Measurements from ENCODE around the gene MAN1B1. TPM values are rescaled to one million over a fixed set of nuclear protein-coding genes. Genes with fewer than 3 reads are reported as not detected.

MAN1B1 gene
- total and polyA plus RNA-seq, 8 donors, result 22.0 to 86.0 (median 28.4) TPM

DNA sequence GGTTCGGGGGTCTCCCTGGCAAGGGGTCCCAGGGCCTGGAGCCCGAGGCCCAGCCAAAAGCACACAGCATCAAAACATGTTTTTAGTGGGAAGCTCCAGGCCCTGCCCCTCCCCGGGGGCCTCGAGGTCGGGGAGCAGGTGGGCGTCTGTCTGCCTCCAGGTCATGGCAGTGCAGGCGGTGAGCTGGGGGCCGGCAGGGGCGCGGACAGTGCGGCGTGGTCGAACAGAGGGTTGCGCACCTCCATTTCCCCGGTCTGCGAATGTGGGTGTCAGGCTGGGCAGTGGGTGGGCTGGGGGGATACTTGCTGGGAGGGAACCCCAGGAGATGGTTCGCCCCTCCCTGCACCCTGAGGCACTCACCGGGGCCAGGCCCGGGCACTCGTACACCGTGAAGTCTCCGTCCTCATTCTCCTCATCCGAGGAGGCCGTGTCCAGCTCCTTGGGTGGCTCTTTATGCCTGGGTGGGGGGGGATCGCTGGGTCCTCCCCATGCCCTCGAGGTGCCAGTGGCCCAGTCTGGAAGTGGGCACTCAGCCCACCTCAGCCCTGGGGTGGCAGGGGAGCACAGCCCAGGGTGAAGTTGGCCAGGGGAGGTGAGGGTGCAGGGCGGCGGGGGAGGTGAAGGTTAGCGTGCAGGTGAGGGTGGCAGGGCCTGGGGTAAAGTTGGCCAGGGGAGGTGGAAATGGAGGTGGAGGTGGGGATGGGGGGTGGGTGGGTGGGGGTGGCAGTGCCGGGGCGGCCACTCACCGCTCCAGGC lies 47.0 kb upstream of the MAN1B1 start:
- Histone ChIP-seq H3K27ac (no peak overlapping the region), H3K36me3 (peaks cover 0 to 7% (median 0%) of the 10 kb centered on the region in 3 donors), H3K27me3 (no peaks in the 10 kb centered on the region), H3K9me3 (no peaks in the 10 kb centered on the region), H3K4me3 (no peak overlapping the region), H3K4me1 (peaks cover under 1 to 11% (median 5%) of the 10 kb centered on the region in 3 donors)
- 89 to 90% methylated on average over 28 to 32 of the region's 32 CpGs for WGBS, 2 donors
- ATAC-seq (no peak), DNase-seq (no peak), FAIRE-seq (no peak)
- TF ChIP-seq, protein P1, sequence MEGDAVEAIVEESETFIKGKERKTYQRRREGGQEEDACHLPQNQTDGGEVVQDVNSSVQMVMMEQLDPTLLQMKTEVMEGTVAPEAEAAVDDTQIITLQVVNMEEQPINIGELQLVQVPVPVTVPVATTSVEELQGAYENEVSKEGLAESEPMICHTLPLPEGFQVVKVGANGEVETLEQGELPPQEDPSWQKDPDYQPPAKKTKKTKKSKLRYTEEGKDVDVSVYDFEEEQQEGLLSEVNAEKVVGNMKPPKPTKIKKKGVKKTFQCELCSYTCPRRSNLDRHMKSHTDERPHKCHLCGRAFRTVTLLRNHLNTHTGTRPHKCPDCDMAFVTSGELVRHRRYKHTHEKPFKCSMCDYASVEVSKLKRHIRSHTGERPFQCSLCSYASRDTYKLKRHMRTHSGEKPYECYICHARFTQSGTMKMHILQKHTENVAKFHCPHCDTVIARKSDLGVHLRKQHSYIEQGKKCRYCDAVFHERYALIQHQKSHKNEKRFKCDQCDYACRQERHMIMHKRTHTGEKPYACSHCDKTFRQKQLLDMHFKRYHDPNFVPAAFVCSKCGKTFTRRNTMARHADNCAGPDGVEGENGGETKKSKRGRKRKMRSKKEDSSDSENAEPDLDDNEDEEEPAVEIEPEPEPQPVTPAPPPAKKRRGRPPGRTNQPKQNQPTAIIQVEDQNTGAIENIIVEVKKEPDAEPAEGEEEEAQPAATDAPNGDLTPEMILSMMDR (IDR thresholded peaks at IDR 0.05), result no peak
- intact Hi-C loops (cut with DNase I), result loop anchor here in 2 of 3 donors (5.0 kb wide), 2 partner anchors 92 to 252 kb away; partner anchors contain the start of gene C8G (in 1 of the 2)

- H3K27me3 ChIP-seq, result no peaks in the 10 kb centered on the region
- FAIRE-seq (no peak), DNase-seq (no peak), ATAC-seq (no peak)
- intact Hi-C loops (cut with DNase I), result no loop called here
- no peak overlapping the region for H3K27ac ChIP-seq
- H3K4me1 ChIP-seq, result peaks cover 4 to 16% (median 5%) of the 10 kb centered on the region in 3 donors
- TF ChIP-seq, protein P1 (IDR thresholded peaks at IDR 0.05), result no peak
- H3K9me3 ChIP-seq, result no peaks in the 10 kb centered on the region
- H3K36me3 ChIP-seq, result peaks cover 0 to 7% (median 0%) of the 10 kb centered on the region in 3 donors
- 88 to 92% methylated on average over 23 of the region's 23 CpGs for WGBS, 2 donors
- no peak overlapping the region for H3K4me3 ChIP-seq
Measured at GRCh38 chr9:137040568-137040967, 46.2 kb upstream of the MAN1B1 start.

DNA sequence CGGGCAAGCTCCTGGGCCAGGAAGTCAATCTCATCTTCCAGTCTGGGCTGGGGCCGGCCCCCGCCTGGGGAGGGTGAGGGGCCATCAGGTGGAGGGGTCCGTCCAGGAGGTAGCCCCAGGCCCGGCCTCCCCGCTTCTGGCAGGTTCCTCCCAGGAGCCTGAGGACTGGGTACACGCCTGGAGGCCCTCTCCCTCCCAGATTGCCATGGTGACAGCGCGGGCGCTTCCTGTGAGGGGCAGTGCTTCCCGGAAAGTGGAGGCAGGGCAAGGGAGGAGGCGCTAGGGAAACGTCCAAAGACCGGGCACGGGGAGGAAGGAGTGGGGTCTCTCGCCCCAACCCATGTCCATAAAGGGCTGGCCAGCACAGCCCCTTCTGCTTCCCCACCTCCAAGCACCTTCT lies 45.7 kb upstream of the MAN1B1 start:
- peaks cover 5 to 16% (median 6%) of the 10 kb centered on the region in 3 donors for H3K4me1 ChIP-seq
- WGBS, 2 donors, result 75 to 78% methylated on average over 15 to 16 of the region's 16 CpGs
- FAIRE-seq (no peak), DNase-seq (no peak), ATAC-seq (peak in 1 of 4 donors; percentile 9)
- intact Hi-C loops (cut with DNase I), result no loop called here
- H3K27me3 ChIP-seq, result no peaks in the 10 kb centered on the region
- H3K27ac ChIP-seq, result no peak overlapping the region
- H3K36me3 ChIP-seq, result peaks cover 0 to 7% (median 0%) of the 10 kb centered on the region in 3 donors
- no peak overlapping the region for H3K4me3 ChIP-seq
- TF ChIP-seq, protein P1 (IDR thresholded peaks at IDR 0.05), result no peak
- no peaks in the 10 kb centered on the region for H3K9me3 ChIP-seq

GRCh38 chr9:137042751-137043727 lies 43.7 kb upstream of the MAN1B1 start:
- TF ChIP-seq, protein P1 (IDR thresholded peaks at IDR 0.05), result no peak
- DNase-seq (no peak), FAIRE-seq (no peak), ATAC-seq (no peak)
- WGBS, 2 donors, result 83 to 86% methylated on average over 36 of the region's 36 CpGs
- Histone ChIP-seq H3K36me3 (peaks cover 0 to 7% (median 0%) of the 10 kb centered on the region in 3 donors), H3K27me3 (no peaks in the 10 kb centered on the region), H3K27ac (peak overlapping the region in 2 of 4 donors; percentile 3 to 63), H3K9me3 (no peaks in the 10 kb centered on the region), H3K4me3 (no peak overlapping the region), H3K4me1 (peaks cover 5 to 16% (median 10%) of the 10 kb centered on the region in 3 donors)
- intact Hi-C loops (cut with DNase I), result no loop called here

All from pancreas (tissue), 10 donors.